ENCODE data around the gene IL12RB1.

Gene IL12RB1

GRCh38 chr19:18097993-18098890 lies 11.5 kb upstream of the IL12RB1 start:
- DNase-seq (ENCODE audit: low read depth) = no peak
- peak overlapping the region; percentile 61 for H3K4me3 ChIP-seq (ENCODE audit: low read length)
- TF ChIP-seq CTCF (conservative IDR thresholded peaks at IDR 0.05; ENCODE audit: low read length) = no peak

- no peak for TF ChIP-seq CTCF (conservative IDR thresholded peaks at IDR 0.05; ENCODE audit: low read length)
- H3K4me3 ChIP-seq (ENCODE audit: low read length) = peak within 1 kb of the TSS; percentile 61
- peak; percentile 68 for DNase-seq (ENCODE audit: low read depth)
Measured at GRCh38 chr19:18097217-18097992, 10.7 kb upstream of the IL12RB1 start, which contains the start of gene MAST3. MAST3 (plus strand) TSS chr19:18097778; CDS start chr19:18097793, 15 bp downstream.

GRCh38 chr19:18096258-18096657 lies 9.5 kb upstream of the IL12RB1 start:
- TF ChIP-seq CTCF (conservative IDR thresholded peaks at IDR 0.05; ENCODE audit: low read length) = no peak
- H3K4me3 ChIP-seq (ENCODE audit: low read length) = no peak overlapping the region
- DNase-seq (ENCODE audit: low read depth) = no peak

GRCh38 chr19:18093439-18094161 lies 6.9 kb upstream of the IL12RB1 start:
- no peak for TF ChIP-seq CTCF (conservative IDR thresholded peaks at IDR 0.05; ENCODE audit: low read length)
- no peak overlapping the region for H3K4me3 ChIP-seq (ENCODE audit: low read length)
- DNase-seq (ENCODE audit: low read depth) = no peak

GRCh38 chr19:18091217-18091608 lies 4.5 kb upstream of the IL12RB1 start:
- no peak for DNase-seq (ENCODE audit: low read depth)
- no peak for TF ChIP-seq CTCF (conservative IDR thresholded peaks at IDR 0.05; ENCODE audit: low read length)

GRCh38 chr19:18090545-18091216 lies 3.9 kb upstream of the IL12RB1 start:
- H3K4me3 ChIP-seq (ENCODE audit: low read length) = no peak overlapping the region
- TF ChIP-seq CTCF (conservative IDR thresholded peaks at IDR 0.05; ENCODE audit: low read length) = no peak
- no peak for DNase-seq (ENCODE audit: low read depth)

More at GRCh38 chr19:18091217-18091608, 4.5 kb upstream of the IL12RB1 start:
- no peak overlapping the region for H3K4me3 ChIP-seq (ENCODE audit: low read length)
